Heart right ventricle (tissue), 16 donors: ENCODE data around the gene NUP93. TPM values are rescaled to one million over a fixed set of nuclear protein-coding genes. Genes with fewer than 3 reads are reported as not detected.
"Not testable (repeated sequence)": the region's sequence is repeated elsewhere in the genome, so short reads cannot be mapped to it uniquely, and the experiment has no call there.

ENCODE experiments used
- ATAC-seq, 8 donors: fragments of 200-7000 bp; cut with Tn5 transposase; one replicate each; pipeline ENCODE4 v1.9.1; 2020; ENCODE audit warnings: mild to moderate bottlenecking in 8 of 8, moderate library complexity in 8 of 8, moderate number of reproducible peaks in 1 of 8
- DNase-seq, 2 donors: peaks; one replicate each; pipeline ENCODE4 v3.0.0-alpha.2; 2020
- H3K27ac ChIP-seq, 10 donors: fragments of 200-600 bp; sonication (generic) in 2 of 10; one replicate each; pipeline versions ENCODE4 v1.5.0 to v1.8.0; 2020 to 2022; ENCODE audit warnings: mild to moderate bottlenecking in 3 of 10
- H3K27me3 ChIP-seq, 7 donors: fragments of 200-600 bp; one replicate each; pipeline ENCODE4 v1.8.0; 2021 to 2022; ENCODE audit warnings: mild to moderate bottlenecking in 2 of 7
- H3K36me3 ChIP-seq, 9 donors: fragments of 200-600 bp; sonication (generic) in 1 of 9; one replicate each; pipeline versions ENCODE4 v1.5.0 to v1.8.0; 2020 to 2022; ENCODE audit warnings: mild to moderate bottlenecking in 2 of 9
- H3K4me1 ChIP-seq, 9 donors: fragments of 200-600 bp; sonication (generic) in 1 of 9; one replicate each; pipeline versions ENCODE4 v1.5.0 to v1.8.0; 2020 to 2022; ENCODE audit warnings: mild to moderate bottlenecking in 4 of 9
- H3K4me3 ChIP-seq, 10 donors: fragments of 200-600 bp; sonication (generic) in 2 of 10; one replicate each; pipeline versions ENCODE4 v1.5.0 to v1.8.0; 2020 to 2022; ENCODE audit warnings: mild to moderate bottlenecking in 7 of 10, moderate library complexity in 2 of 10
- H3K9me3 ChIP-seq, 11 donors: fragments of 200-600 bp in 10 of 11; sonication (generic) in 2 of 11; one replicate each; pipeline versions ENCODE4 v1.5.0 to v1.8.0; 2013 to 2022; ENCODE audit warnings: mild to moderate bottlenecking in 2 of 11, control low read depth in 1 of 11, moderate library complexity in 1 of 11
- WGBS, 2 donors: extraction: QIAGEN DNeasy Blood & Tissue Kit; methylation state at CpG; one replicate each; pipeline ENCODE4 v1.1.7; 2013; ENCODE audit warnings: inconsistent platforms in 1 of 2; 5-methylcytosine and 5-hydroxymethylcytosine counted together
- intact Hi-C, 10 donors: fragments of 100-400 bp; cut with DNase I; formaldehyde crosslinking; loops; one replicate each; pipeline versions ENCODE4 v1.11.1 to v1.14.2; 2022
- polyA plus RNA-seq, 2 donors: library from polyadenylated mRNA; stranded (reverse); fragments of 200-250 nt; gene quantifications; one replicate each; pipeline ENCODE4 v1.2.3, GENCODE V29; 2013
- total RNA-seq, 10 donors: library from RNA; stranded (reverse); fragmentation: NEBNext Ultra II Directional in 3 of 10; extraction: Animal tissue kit (Norgen Biotek cat#: 25700) in 3 of 10; gene quantifications; one replicate each; pipeline versions ENCODE4 v1.2.1 to v1.2.4, GENCODE V29; 2021 to 2023
- TF ChIP-seq, protein P1 (sequence below), 9 donors: fragments of 200-600 bp; sonication (generic) in 2 of 9; IDR thresholded peaks; one replicate each; pipeline versions ENCODE4 v1.5.0 to v1.8.0; 2021 to 2022; ENCODE audit warnings: antibody characterized with exemption in 9 of 9, mild to moderate bottlenecking in 5 of 9, moderate library complexity in 1 of 9
- donor health status: Arrhythmogenic right ventricular cardiomyopathy.
- donor health status: ischemic (EF 13 %, LVEDD 7.1; RV severe dilation, severe dysfunction).
- donor health status: healthy with polysubstance abuse.
- donor health status: DM: no; HTN: yes; CAD: no.
- donor health status: DM: no; HTN: no; CAD: no.
- donor health status: ischemic (EF 25% LVEDD 6.9; RV normal size, moderate dysfunction).
- donor health status: ischemic (EF 25% LVEDD 5.7; RV mildly dilated, moderate dysfunction).
- donor health status: healthy.
- donor health status: DM: yes; HTN: yes; CAD: no.
- donor health status: Ischemic cardiomyopathy.
- donor health status: ischemic (EF 35%, LVEDD 5.7; RV mildly dilated, moderate dysfunction).
- donor health status: nonischemic (EF 11% LVEDD 7.7; RV severe dilation, severe dysfunction).
- donor health status: DM: yes; HTN: yes; CAD: no.
- donor health status: PGD.
- donor health status: ischemic (EF 29% LVEDD 5.4; RV normal size, mild dysfunction).
- donor health status: nonischemic (EF 23%, LVEDD 6.1; RV moderate dilation, normal function).

Gene NUP93
- total and polyA plus RNA-seq, 12 donors: 25.4 to 34.8 (median 27.6) TPM

DNA sequence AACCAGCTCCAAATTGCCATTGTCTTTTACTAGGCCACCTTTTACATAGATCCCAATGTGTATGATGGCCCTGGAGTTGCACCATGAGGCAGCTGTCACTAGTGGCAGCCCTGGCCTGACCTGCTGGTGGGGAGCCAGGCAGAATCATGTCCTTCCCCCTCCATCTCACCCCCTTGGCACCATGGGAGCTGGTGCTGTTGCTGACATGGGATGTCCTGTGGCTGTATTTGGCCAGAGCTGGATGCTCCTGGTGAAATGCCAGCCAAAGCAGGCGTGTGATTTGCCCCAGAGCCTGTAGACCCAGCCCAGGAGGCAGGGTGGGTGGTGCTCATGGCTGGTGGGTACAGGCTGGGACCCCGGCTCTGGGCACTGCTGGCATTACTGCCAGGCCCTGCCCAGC, 153.7 kb downstream of the NUP93 start:
- no peak overlapping the region for H3K4me3 ChIP-seq
- ATAC-seq (peak in 6 of 8 donors; percentile 5 to 70 (median 44)), DNase-seq (no peak)

DNA sequence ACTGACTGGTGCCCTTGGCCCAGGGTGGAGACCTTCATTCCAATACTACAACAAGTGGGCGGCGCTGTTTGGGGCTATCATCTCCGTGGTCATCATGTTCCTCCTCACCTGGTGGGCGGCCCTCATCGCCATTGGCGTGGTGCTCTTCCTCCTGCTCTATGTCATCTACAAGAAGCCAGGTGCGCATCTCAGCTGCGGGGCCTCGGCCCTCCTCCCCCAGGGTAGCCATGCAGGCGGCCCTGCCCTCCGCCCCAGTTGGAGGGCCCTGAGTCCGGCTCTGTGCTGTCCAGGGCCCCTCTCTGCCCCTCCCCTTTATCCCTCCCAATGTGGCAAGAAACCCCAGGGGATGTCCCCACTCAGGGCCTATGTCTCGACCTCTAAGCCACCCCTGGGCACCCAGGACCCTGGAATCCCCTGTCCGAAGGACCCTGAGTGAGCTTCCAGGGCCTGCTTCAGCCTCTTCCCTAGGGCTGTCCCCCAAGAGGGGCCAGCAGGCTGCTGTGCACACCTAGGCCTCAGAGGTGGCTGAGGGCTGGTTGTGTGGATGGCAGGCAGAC, 154.2 kb downstream of the NUP93 start:
- WGBS, 2 donors: 94 to 96% methylated on average over 14 of the region's 14 CpGs
- TF ChIP-seq, protein P1, sequence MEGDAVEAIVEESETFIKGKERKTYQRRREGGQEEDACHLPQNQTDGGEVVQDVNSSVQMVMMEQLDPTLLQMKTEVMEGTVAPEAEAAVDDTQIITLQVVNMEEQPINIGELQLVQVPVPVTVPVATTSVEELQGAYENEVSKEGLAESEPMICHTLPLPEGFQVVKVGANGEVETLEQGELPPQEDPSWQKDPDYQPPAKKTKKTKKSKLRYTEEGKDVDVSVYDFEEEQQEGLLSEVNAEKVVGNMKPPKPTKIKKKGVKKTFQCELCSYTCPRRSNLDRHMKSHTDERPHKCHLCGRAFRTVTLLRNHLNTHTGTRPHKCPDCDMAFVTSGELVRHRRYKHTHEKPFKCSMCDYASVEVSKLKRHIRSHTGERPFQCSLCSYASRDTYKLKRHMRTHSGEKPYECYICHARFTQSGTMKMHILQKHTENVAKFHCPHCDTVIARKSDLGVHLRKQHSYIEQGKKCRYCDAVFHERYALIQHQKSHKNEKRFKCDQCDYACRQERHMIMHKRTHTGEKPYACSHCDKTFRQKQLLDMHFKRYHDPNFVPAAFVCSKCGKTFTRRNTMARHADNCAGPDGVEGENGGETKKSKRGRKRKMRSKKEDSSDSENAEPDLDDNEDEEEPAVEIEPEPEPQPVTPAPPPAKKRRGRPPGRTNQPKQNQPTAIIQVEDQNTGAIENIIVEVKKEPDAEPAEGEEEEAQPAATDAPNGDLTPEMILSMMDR (IDR thresholded peaks at IDR 0.05): no peak
- Histone ChIP-seq H3K4me1 (no peaks in the 10 kb centered on the region), H3K27me3 (no peaks in the 10 kb centered on the region), H3K9me3 (no peaks in the 10 kb centered on the region), H3K36me3 (no peaks in the 10 kb centered on the region), H3K27ac (no peak overlapping the region), H3K4me3 (no peak overlapping the region)
- no peak for DNase-seq
- intact Hi-C loops: no loop called here
- peak in 1 of 8 donors; percentile 8 for ATAC-seq

More for the DNA sequence above, 153.7 kb downstream of the NUP93 start:
- TF ChIP-seq, protein P1 (IDR thresholded peaks at IDR 0.05): no peak
- no peaks in the 10 kb centered on the region for H3K27me3 ChIP-seq
- WGBS, 2 donors: 72 to 82% methylated on average over 2 of the region's 2 CpGs
- H3K27ac ChIP-seq: no peak overlapping the region
- no peaks in the 10 kb centered on the region for H3K9me3 ChIP-seq
- H3K36me3 ChIP-seq: no peaks in the 10 kb centered on the region
- H3K4me1 ChIP-seq: no peaks in the 10 kb centered on the region
- intact Hi-C loops: no loop called here

DNA sequence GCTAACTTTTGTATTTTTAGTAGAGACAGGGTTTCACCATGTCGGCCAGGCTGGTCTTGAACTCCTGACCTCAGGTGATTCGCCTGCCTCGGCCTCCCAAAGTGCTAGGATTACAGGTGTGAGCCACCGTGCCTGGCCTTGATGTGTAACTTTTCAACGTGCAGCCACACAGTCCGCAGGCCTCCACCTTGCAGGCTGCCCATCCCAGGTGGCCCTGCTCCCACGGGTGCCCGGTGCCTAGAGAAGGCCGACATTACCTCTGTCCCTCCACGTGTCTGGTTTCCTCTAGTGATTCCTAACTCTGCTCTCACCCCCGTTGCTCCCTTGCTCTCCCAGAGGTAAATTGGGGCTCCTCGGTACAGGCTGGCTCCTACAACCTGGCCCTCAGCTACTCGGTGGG, 155.0 kb downstream of the NUP93 start:
- H3K27me3 ChIP-seq, H3K9me3 ChIP-seq, ATAC-seq, H3K27ac ChIP-seq, intact Hi-C loops, H3K4me3 ChIP-seq, DNase-seq, H3K4me1 ChIP-seq, H3K36me3 ChIP-seq: not testable (repeated sequence)
- 96% methylated on average over 13 of the region's 13 CpGs for WGBS, 2 donors

- no peaks in the 10 kb centered on the region for H3K4me1 ChIP-seq
- TF ChIP-seq, protein P1 (IDR thresholded peaks at IDR 0.05): no peak
- intact Hi-C loops: no loop called here
Observed at GRCh38 chr16:56885446-56886162, 155.7 kb downstream of the NUP93 start.

GRCh38 chr16:56886296-56886695, 156.4 kb downstream of the NUP93 start:
- ATAC-seq: no peak
- TF ChIP-seq, protein P1 (IDR thresholded peaks at IDR 0.05): no peak
- no peaks in the 10 kb centered on the region for H3K4me1 ChIP-seq
- no peak overlapping the region for H3K4me3 ChIP-seq
- no peak for DNase-seq
- intact Hi-C loops: no loop called here
- no peaks in the 10 kb centered on the region for H3K27me3 ChIP-seq
- no peaks in the 10 kb centered on the region for H3K9me3 ChIP-seq
- 89 to 92% methylated on average over 12 of the region's 12 CpGs for WGBS, 2 donors
- no peak overlapping the region for H3K27ac ChIP-seq
- H3K36me3 ChIP-seq: no peaks in the 10 kb centered on the region

More at GRCh38 chr16:56885446-56886162, 155.7 kb downstream of the NUP93 start:
- Histone ChIP-seq H3K36me3 (no peaks in the 10 kb centered on the region), H3K4me3 (no peak overlapping the region), H3K27me3 (no peaks in the 10 kb centered on the region), H3K27ac (no peak overlapping the region), H3K9me3 (no peaks in the 10 kb centered on the region)
- 80 to 88% methylated on average over 9 of the region's 9 CpGs for WGBS, 2 donors
- no peak for ATAC-seq
- DNase-seq: no peak
